HepG2 (cell line): ENCODE data around the gene TSPAN32. TPM values are rescaled to one million over a fixed set of nuclear protein-coding genes. Genes with fewer than 3 reads are reported as not detected.

Experiments
- ATAC-seq: fragments of 200-7000 bp; cut with Tn5 transposase; 3 replicates; pipeline ENCODE4 v1.9.1; 2020; ENCODE audit warnings: mild to moderate bottlenecking, moderate library complexity
- BruUV-seq: library from RNA; stranded (reverse); fragments of 400-500 nt; replicated peaks from 2 replicates; lab custom pipeline; 2021; lab: Mats Ljungman, UMichigan
- CTCF ChIA-PET: fragments of 300-600 bp; formaldehyde crosslinking; extraction: SDS; loops from one replicate; lab custom pipeline; 2021; ENCODE audit warnings: low total read pairs, inconsistent platforms, low intra/inter-chr PET ratio; lab: Yijun Ruan, JAX
- POLR2A ChIA-PET: fragments of 350-600 bp; sonication (Branson Sonifier 250); formaldehyde crosslinking; loops from one replicate; lab custom pipeline; 2020; ENCODE audit warnings: antibody characterized with exemption, inconsistent platforms; lab: Yijun Ruan, JAX
- DNase-seq: peaks from one replicate; pipeline ENCODE4 v3.0.0-alpha.2; 2015; ENCODE audit warnings: low spot score
- FAIRE-seq: peaks from 3 replicates; lab custom pipeline; 2011; peaks lifted over from hg19 to GRCh38; lab: Jason Lieb, UNC
- H2AFZ ChIP-seq: one replicate; pipeline ENCODE4 v1.6.1; 2011; ENCODE audit warnings: low read length, inconsistent platforms
- H3K27ac ChIP-seq: fragments of 300-600 bp; 3 replicates; pipeline ENCODE4 v1.8.0; 2011; ENCODE audit warnings: mixed run types, mild to moderate bottlenecking, mixed read lengths, low read length, inconsistent platforms; ENCODE audit not compliant: insufficient read depth; ENCODE audit errors: extremely low read length
- H3K27me3 ChIP-seq, 2 experiments: fragments of 200-600 bp in 1 of 2; 2 replicates in 1 of 2; 3 replicates in 1 of 2; pipeline versions ENCODE4 v1.6.0 to v1.8.0; 2011; ENCODE audit warnings: low read length in 2 of 2, mild to moderate bottlenecking in 2 of 2, moderate library complexity in 2 of 2, inconsistent platforms in 1 of 2; ENCODE audit not compliant: insufficient read depth in 2 of 2, control insufficient read depth in 1 of 2
- H3K36me3 ChIP-seq, 2 experiments: fragments of 200-600 bp in 1 of 2; replicated peaks in 1 of 2; 2 replicates in 1 of 2; 3 replicates in 1 of 2; pipeline versions ENCODE4 v1.5.1 to v1.8.0; 2011; ENCODE audit warnings: low read length in 2 of 2, inconsistent platforms in 1 of 2; ENCODE audit not compliant: insufficient read depth in 2 of 2, control insufficient read depth in 1 of 2
- H3K4me1 ChIP-seq: 2 replicates; pipeline ENCODE4 v1.5.1; 2012; ENCODE audit warnings: low read length, inconsistent platforms; ENCODE audit not compliant: insufficient read depth
- H3K4me2 ChIP-seq: 2 replicates; pipeline ENCODE4 v1.6.0; 2011; ENCODE audit warnings: low read depth, low read length, inconsistent platforms
- H3K4me3 ChIP-seq, 3 experiments: fragments of 200-600 bp in 1 of 3; sonication (generic), shearing (Covaris generic) in 1 of 3; replicated peaks in 1 of 3; 2 replicates each; pipeline ENCODE4 v1.5.1; 2011 to 2016; ENCODE audit warnings: low read length in 3 of 3, inconsistent platforms in 2 of 3, low read depth in 2 of 3, mild to moderate bottlenecking in 2 of 3, control low read depth in 1 of 3, mixed read lengths in 1 of 3; ENCODE audit not compliant: insufficient read depth in 1 of 3
- H3K79me2 ChIP-seq: one replicate; pipeline ENCODE4 v1.6.1; 2011; ENCODE audit warnings: low read length, inconsistent platforms; ENCODE audit not compliant: insufficient read depth
- H3K9ac ChIP-seq: 2 replicates; pipeline ENCODE4 v1.6.0; 2011; ENCODE audit warnings: mild to moderate bottlenecking, low read depth, low read length, inconsistent platforms; ENCODE audit not compliant: insufficient read depth
- H3K9me3 ChIP-seq: 2 replicates; pipeline ENCODE4 v1.5.1; 2012; ENCODE audit warnings: mild to moderate bottlenecking, low read length
- H4K20me1 ChIP-seq: 2 replicates; pipeline ENCODE4 v1.6.0; 2011; ENCODE audit warnings: inconsistent platforms, mild to moderate bottlenecking, low read length, moderate library complexity; ENCODE audit not compliant: insufficient read depth
- FOXK2 ChIP-seq: fragments of 450-650 bp; IDR thresholded peaks from 2 replicates; pipeline ENCODE4 v1.6.1; 2016
- PHF21A ChIP-seq: sonication (generic); formaldehyde crosslinking; IDR thresholded peaks from 2 replicates; pipeline ENCODE4 v1.5.0; 2020; ENCODE audit warnings: mild to moderate bottlenecking, missing genetic modification reagents
- SMAD1 ChIP-seq: sonication (generic); formaldehyde crosslinking; IDR thresholded peaks from 2 replicates; pipeline ENCODE4 v1.4.0; 2020; ENCODE audit warnings: missing genetic modification reagents, low read depth, mild to moderate bottlenecking, borderline replicate concordance
- ZNF414 ChIP-seq: sonication (generic); formaldehyde crosslinking; IDR thresholded peaks from 2 replicates; pipeline ENCODE4 v1.5.0; 2020; ENCODE audit warnings: missing genetic modification reagents
- ZNF720 ChIP-seq: sonication (generic); formaldehyde crosslinking; IDR thresholded peaks from 2 replicates; pipeline ENCODE4 v1.4.0; 2020; ENCODE audit warnings: missing genetic modification reagents
- ZSCAN20 ChIP-seq: sonication (generic); formaldehyde crosslinking; IDR thresholded peaks from 2 replicates; pipeline ENCODE4 v1.4.0; 2020; ENCODE audit warnings: missing genetic modification reagents, mild to moderate bottlenecking, borderline replicate concordance
- WGBS: methylation state at CpG from one replicate; pipeline ENCODE4 v1.1.6; 2017; ENCODE audit warnings: low lambda C conversion rate; 5-methylcytosine and 5-hydroxymethylcytosine counted together
- in situ Hi-C: cut with HindIII; loops from 2 replicates; pipeline ENCODE4 v1.10.0; 2017; ENCODE audit warnings: low pct_unique_long_range_greater_than_20kb; ENCODE audit not compliant: extremely low pct_ligation_motif_present
- intact Hi-C: fragments of 100-400 bp; cut with micrococcal nuclease; formaldehyde crosslinking; loops from one replicate; pipeline ENCODE4 v1.10.0; 2022; ENCODE audit not compliant: unreplicated experiment
- polyA plus RNA-seq, 8 experiments: library from polyadenylated mRNA; depleted of rRNA in 3 of 8; stranded (reverse) in 7 of 8; unstranded in 1 of 8; fragments of >200 nt; fragmentation: Illumina TruSeq in 4 of 8; extraction: Trizol in 4 of 8; gene quantifications; 2 replicates each; pipeline versions ENCODE4 v1.2.1 to v1.2.3, GENCODE V29; 2011 to 2016; ENCODE audit warnings: low read depth in 4 of 8, missing spikeins in 1 of 8, mixed read lengths in 1 of 8; ENCODE audit not compliant: insufficient read depth in 1 of 8
- total RNA-seq, 5 experiments: library from RNA; depleted of rRNA; stranded (reverse); fragments of >200 nt; fragmentation: Illumina TruSeq; extraction: Trizol; gene quantifications; 2 replicates each; pipeline ENCODE4 v1.2.3, GENCODE V29; 2016; ENCODE audit warnings: low read depth in 1 of 5
- TF ChIP-seq, protein P1 (sequence below): sonication (generic); formaldehyde crosslinking; IDR thresholded peaks from 2 replicates; pipeline ENCODE4 v1.4.0; 2020; ENCODE audit warnings: missing genetic modification reagents, borderline replicate concordance
- TF ChIP-seq, protein P2 (sequence below): sonication (generic); formaldehyde crosslinking; IDR thresholded peaks from 2 replicates; pipeline ENCODE4 v1.8.1; 2022; ENCODE audit warnings: low read depth, mild to moderate bottlenecking, missing genetic modification reagents
- TF ChIP-seq, protein P3 (sequence below): sonication (generic); formaldehyde crosslinking; IDR thresholded peaks from 2 replicates; pipeline ENCODE4 v1.8.0; 2022; ENCODE audit warnings: low read depth, missing genetic modification reagents

TSPAN32 gene
- total and polyA plus RNA-seq, 2 of the 13 experiments (the other 11 are each of a cell fraction or from before 2014, with no cell fraction given): 0.09 to 0.70 TPM

DNA sequence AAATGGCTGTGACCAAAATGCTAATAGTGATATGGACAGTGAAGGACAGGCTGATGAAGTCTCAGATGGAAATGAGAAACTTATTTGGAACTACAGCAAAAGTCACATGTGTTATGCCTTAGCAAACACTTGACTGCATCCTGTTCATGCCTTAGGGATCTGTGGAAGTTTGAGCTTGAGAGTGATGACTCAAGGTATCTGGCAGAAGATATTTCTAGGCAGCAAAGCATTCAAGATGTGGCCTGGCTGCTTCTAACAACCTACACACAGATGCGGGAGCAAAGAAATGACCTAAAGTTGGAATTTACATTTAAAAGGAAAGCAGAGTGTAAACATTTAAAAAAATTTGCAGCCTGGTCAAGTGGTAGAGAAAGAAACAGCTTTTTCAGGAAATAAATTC, 47.2 kb downstream of the TSPAN32 start:
- Histone ChIP-seq H3K36me3 (no peaks in the 10 kb centered on the region), H3K4me1 (no peaks in the 10 kb centered on the region)
- FAIRE-seq: no peak
- TF ChIP-seq SMAD1 (CRISPR knock-in tag) (no peak), FOXK2 (no peak), ZSCAN20 (CRISPR knock-in tag) (no peak), PHF21A (CRISPR knock-in tag) (no peak), ZNF414 (CRISPR knock-in tag) (no peak), ZNF720 (CRISPR knock-in tag) (no peak)
- TF ChIP-seq, protein P1, sequence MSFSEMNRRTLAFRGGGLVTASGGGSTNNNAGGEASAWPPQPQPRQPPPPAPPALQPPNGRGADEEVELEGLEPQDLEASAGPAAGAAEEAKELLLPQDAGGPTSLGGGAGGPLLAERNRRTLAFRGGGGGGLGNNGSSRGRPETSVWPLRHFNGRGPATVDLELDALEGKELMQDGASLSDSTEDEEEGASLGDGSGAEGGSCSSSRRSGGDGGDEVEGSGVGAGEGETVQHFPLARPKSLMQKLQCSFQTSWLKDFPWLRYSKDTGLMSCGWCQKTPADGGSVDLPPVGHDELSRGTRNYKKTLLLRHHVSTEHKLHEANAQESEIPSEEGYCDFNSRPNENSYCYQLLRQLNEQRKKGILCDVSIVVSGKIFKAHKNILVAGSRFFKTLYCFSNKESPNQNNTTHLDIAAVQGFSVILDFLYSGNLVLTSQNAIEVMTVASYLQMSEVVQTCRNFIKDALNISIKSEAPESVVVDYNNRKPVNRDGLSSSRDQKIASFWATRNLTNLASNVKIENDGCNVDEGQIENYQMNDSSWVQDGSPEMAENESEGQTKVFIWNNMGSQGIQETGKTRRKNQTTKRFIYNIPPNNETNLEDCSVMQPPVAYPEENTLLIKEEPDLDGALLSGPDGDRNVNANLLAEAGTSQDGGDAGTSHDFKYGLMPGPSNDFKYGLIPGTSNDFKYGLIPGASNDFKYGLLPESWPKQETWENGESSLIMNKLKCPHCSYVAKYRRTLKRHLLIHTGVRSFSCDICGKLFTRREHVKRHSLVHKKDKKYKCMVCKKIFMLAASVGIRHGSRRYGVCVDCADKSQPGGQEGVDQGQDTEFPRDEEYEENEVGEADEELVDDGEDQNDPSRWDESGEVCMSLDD (CRISPR knock-in tag): no peak
- TF ChIP-seq, protein P2, sequence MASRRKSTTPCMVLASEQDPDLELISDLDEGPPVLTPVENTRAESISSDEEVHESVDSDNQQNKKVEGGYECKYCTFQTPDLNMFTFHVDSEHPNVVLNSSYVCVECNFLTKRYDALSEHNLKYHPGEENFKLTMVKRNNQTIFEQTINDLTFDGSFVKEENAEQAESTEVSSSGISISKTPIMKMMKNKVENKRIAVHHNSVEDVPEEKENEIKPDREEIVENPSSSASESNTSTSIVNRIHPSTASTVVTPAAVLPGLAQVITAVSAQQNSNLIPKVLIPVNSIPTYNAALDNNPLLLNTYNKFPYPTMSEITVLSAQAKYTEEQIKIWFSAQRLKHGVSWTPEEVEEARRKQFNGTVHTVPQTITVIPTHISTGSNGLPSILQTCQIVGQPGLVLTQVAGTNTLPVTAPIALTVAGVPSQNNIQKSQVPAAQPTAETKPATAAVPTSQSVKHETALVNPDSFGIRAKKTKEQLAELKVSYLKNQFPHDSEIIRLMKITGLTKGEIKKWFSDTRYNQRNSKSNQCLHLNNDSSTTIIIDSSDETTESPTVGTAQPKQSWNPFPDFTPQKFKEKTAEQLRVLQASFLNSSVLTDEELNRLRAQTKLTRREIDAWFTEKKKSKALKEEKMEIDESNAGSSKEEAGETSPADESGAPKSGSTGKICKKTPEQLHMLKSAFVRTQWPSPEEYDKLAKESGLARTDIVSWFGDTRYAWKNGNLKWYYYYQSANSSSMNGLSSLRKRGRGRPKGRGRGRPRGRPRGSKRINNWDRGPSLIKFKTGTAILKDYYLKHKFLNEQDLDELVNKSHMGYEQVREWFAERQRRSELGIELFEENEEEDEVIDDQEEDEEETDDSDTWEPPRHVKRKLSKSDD (CRISPR knock-in tag): no peak
- TF ChIP-seq, protein P3, sequence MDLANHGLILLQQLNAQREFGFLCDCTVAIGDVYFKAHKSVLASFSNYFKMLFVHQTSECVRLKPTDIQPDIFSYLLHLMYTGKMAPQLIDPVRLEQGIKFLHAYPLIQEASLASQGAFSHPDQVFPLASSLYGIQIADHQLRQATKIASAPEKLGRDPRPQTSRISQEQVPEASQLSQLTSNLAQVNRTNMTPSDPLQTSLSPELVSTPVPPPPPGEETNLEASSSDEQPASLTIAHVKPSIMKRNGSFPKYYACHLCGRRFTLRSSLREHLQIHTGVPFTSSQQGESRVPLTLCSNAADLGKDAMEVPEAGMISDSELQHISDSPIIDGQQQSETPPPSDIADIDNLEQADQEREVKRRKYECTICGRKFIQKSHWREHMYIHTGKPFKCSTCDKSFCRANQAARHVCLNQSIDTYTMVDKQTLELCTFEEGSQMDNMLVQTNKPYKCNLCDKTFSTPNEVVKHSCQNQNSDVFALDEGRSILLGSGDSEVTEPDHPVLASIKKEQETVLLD (CRISPR knock-in tag): no peak
- TF ChIP-seq, all 625 proteins: peak for 0
- H3K79me2 ChIP-seq: no peaks in the 10 kb centered on the region
- DNase-seq: no peak
- H2AFZ ChIP-seq: no peak overlapping the region
- ChIA-PET CTCF (no interaction called here), POLR2A (no interaction called here)
- intact Hi-C loops (no loop called here), in situ Hi-C loops (no loop called here)
- 97% methylated on average over 1 of the region's 1 CpG for WGBS
- H3K9ac ChIP-seq: no peak overlapping the region
- H4K20me1 ChIP-seq: no peaks in the 10 kb centered on the region
- ATAC-seq: no peak
- H3K4me2 ChIP-seq: no peak overlapping the region
- BruUV-seq: no TSS peak
- H3K4me3 ChIP-seq: no peak overlapping the region
- peaks cover 1 to 29% of the 10 kb centered on the region in 2 experiments for H3K27me3 ChIP-seq
- no peak overlapping the region for H3K27ac ChIP-seq
- no peaks in the 10 kb centered on the region for H3K9me3 ChIP-seq
